Endometrial microvascular endothelial cells (primary cell): ENCODE data around the gene CXCR1. TPM values are rescaled to one million over a fixed set of nuclear protein-coding genes. Genes with fewer than 3 reads are reported as not detected.
"Not testable (repeated sequence)": the region's sequence is repeated elsewhere in the genome, so short reads cannot be mapped to it uniquely, and the experiment has no call there.

ENCODE experiments used
- in situ Hi-C: cut with HindIII; loops from 2 replicates; pipeline ENCODE4 v1.10.0; 2017; ENCODE audit warnings: low sequenced_read_pairs, low pct_unique_long_range_greater_than_20kb; ENCODE audit errors: inconsistent ontology term
- total RNA-seq: library from RNA; depleted of rRNA; stranded (reverse); fragments of >200 nt; gene quantifications from one replicate; pipeline ENCODE4 v1.2.3, GENCODE V29; 2015; ENCODE audit errors: inconsistent ontology term

CXCR1 gene
- total RNA-seq, 1 donor from 2014 or later = not detected

GRCh38 chr2:218125095-218125494 lies 41.7 kb downstream of the CXCR1 start:
- in situ Hi-C loops = no loop called here

GRCh38 chr2:218123986-218124385 lies 42.8 kb downstream of the CXCR1 start:
- in situ Hi-C loops = no loop called here

- in situ Hi-C loops = not testable (repeated sequence)
Measured at GRCh38 chr2:218122286-218122685, 44.5 kb downstream of the CXCR1 start.

- in situ Hi-C loops = not testable (repeated sequence)
Measured at GRCh38 chr2:218121789-218122188, 45.0 kb downstream of the CXCR1 start.

Other genes starting within 250 kb of the CXCR1 start
- 20.9 TPM for gene TNS1, start 164.0 kb downstream of the CXCR1 start, total RNA-seq
- not detected for gene RUFY4, start 97.7 kb downstream of the CXCR1 start, total RNA-seq
- not detected for gene CXCR2, start 40.9 kb downstream of the CXCR1 start, total RNA-seq
- 558 TPM for gene ARPC2, start 50.2 kb upstream of the CXCR1 start, total RNA-seq
- not detected for gene GPBAR1, start 94.1 kb upstream of the CXCR1 start, total RNA-seq
- gene AAMP, start 103.2 kb upstream of the CXCR1 start, total RNA-seq = 117 TPM
- 46.5 TPM for gene PNKD, start 103.6 kb upstream of the CXCR1 start, total RNA-seq
- 106 TPM for gene TMBIM1, start 125.5 kb upstream of the CXCR1 start, total RNA-seq
- not detected for gene CATIP, start 189.9 kb upstream of the CXCR1 start, total RNA-seq
- gene SLC11A1, start 215.3 kb upstream of the CXCR1 start, total RNA-seq = not detected
- gene CTDSP1, start 232.9 kb upstream of the CXCR1 start, total RNA-seq = 76.4 TPM